Subcutaneous abdominal adipose tissue (tissue), 5 donors: Measurements from ENCODE around the gene FTCDNL1.

Experiments used
- H3K27ac ChIP-seq: one replicate; pipeline ENCODE4 v1.7.0; 2013; ENCODE audit warnings: low read depth, mild to moderate bottlenecking, inconsistent platforms, low read length, moderate library complexity
- H3K27me3 ChIP-seq, 5 donors: one replicate each; pipeline ENCODE4 v1.7.0; 2013; ENCODE audit warnings: low read length in 5 of 5, inconsistent platforms in 1 of 5; ENCODE audit not compliant: control insufficient read depth in 5 of 5, insufficient read depth in 4 of 5
- H3K36me3 ChIP-seq, 5 donors: one replicate each; pipeline ENCODE4 v1.7.0; 2013; ENCODE audit warnings: low read length in 5 of 5; ENCODE audit not compliant: control insufficient read depth in 5 of 5, insufficient read depth in 5 of 5
- H3K4me1 ChIP-seq, 5 donors: one replicate each; pipeline ENCODE4 v1.7.0; 2013; ENCODE audit warnings: low read length in 5 of 5, mild to moderate bottlenecking in 3 of 5, moderate library complexity in 1 of 5; ENCODE audit not compliant: control insufficient read depth in 5 of 5, insufficient read depth in 5 of 5
- H3K4me3 ChIP-seq, 5 donors: one replicate each; pipeline ENCODE4 v1.7.0; 2013; ENCODE audit warnings: low read length in 5 of 5, low read depth in 1 of 5
- H3K9ac ChIP-seq, 5 donors: one replicate each; pipeline ENCODE4 v1.7.0; 2013; ENCODE audit warnings: low read length in 5 of 5, mild to moderate bottlenecking in 4 of 5, moderate library complexity in 3 of 5
- H3K9me3 ChIP-seq, 5 donors: one replicate each; pipeline ENCODE4 v1.7.0; 2013; ENCODE audit warnings: low read length in 5 of 5; ENCODE audit not compliant: control insufficient read depth in 5 of 5
- donor health status: healthy.
- donor health status: healthy.
- donor health status: healthy.
- donor health status: healthy.
- donor health status: healthy.

The FTCDNL1 gene

DNA sequence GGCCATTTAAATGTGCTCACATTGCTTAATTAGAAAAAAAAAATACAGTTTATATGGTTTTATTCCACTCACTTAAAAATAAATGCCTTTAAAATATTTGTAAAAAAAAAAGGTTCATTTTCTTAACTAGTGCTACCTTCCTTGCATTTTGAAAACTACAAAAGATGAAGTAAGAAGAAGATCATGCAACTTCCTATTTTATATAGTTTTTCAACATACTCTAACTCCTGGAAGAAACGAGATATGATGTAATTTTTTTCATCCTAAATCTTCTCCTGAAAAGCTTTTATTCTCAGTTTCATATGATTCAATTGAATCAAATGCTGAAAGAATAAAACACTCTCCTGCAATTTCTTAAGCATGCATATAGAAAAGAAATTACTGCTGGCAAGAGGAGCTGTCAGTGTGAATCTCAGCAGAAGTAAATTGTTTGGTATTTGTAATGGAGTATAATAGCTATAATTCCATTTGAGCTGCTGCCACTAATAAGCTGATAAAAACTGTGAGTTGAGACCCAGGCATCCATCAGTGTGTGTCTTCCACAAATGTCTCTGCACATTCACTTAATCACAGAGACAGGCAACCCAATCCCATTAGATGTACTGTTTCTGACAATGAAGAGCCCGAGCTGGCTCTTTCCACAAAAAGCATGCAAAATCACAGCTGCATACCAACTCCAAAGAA is 3.7 kb downstream of the FTCDNL1 start:
- Histone ChIP-seq H3K9ac (no peak overlapping the region), H3K4me1 (peaks cover 3 to 14% (median 6%) of the 10 kb centered on the region in 5 donors), H3K9me3 (no peaks in the 10 kb centered on the region), H3K27me3 (no peaks in the 10 kb centered on the region), H3K27ac (no peak overlapping the region), H3K4me3 (no peak overlapping the region), H3K36me3 (no peaks in the 10 kb centered on the region)

DNA sequence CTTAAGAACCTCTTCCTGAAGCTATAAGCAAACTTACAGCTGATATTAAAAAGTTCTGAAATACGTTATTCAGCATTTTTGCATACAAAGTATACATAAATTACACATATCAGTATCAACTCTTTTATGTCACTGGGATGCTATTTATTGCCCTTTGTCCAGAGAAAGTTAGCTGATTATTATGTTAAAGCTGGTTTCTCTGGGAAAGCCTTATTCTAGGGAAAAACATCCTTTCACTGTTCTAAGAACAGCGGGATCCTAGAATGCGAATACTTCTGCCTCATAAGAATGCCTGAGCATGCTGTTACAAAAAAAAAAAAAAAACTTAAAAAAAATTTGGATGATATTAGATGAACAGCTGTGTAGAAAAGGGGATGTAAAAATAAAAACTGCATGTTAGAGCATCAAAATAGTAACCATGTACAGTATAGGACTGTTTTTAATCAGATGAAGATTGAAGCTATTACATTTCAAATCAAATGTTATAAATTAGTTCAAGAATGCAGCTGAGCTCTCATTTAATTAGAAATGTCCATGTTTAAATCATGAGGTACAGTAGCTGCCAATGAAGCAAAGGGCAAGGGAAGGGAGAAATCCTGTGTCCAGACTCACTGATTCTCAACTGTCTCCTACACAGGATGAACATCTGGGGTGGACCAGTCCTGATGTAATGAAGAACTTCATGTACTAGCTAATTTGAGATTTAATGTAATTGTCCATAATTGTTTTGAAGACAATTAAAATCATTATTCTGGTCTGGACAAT is 8.2 kb downstream of the FTCDNL1 start:
- H3K4me1 ChIP-seq = no peaks in the 10 kb centered on the region
- H3K9me3 ChIP-seq = no peaks in the 10 kb centered on the region
- no peaks in the 10 kb centered on the region for H3K27me3 ChIP-seq
- no peak overlapping the region for H3K9ac ChIP-seq
- H3K27ac ChIP-seq = no peak overlapping the region
- H3K36me3 ChIP-seq = peaks cover 0 to 12% (median 2%) of the 10 kb centered on the region in 5 donors
- H3K4me3 ChIP-seq = no peak overlapping the region

DNA sequence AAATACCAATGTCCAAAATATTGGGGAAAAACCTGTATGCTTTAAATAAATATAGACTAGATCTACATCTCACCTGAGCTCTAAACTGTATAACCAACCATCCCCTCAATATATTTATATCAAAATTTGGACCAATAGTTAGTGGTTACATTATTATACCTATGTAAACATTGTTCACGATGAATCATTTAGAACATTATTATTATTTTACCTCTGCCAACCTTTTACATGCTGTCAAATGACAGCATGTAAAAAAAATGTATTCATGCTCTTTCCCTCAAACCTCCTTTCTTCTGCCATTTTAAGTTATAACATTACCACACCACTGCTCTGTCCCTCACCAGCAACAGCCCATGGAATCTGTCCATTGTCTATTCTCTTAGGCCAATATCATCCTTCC is 9.6 kb downstream of the FTCDNL1 start:
- peaks cover 0 to 14% (median 3%) of the 10 kb centered on the region in 5 donors for H3K36me3 ChIP-seq
- H3K9me3 ChIP-seq = no peaks in the 10 kb centered on the region
- H3K9ac ChIP-seq = no peak overlapping the region
- H3K4me1 ChIP-seq = no peaks in the 10 kb centered on the region
- H3K27ac ChIP-seq = no peak overlapping the region
- no peak overlapping the region for H3K4me3 ChIP-seq
- no peaks in the 10 kb centered on the region for H3K27me3 ChIP-seq

DNA sequence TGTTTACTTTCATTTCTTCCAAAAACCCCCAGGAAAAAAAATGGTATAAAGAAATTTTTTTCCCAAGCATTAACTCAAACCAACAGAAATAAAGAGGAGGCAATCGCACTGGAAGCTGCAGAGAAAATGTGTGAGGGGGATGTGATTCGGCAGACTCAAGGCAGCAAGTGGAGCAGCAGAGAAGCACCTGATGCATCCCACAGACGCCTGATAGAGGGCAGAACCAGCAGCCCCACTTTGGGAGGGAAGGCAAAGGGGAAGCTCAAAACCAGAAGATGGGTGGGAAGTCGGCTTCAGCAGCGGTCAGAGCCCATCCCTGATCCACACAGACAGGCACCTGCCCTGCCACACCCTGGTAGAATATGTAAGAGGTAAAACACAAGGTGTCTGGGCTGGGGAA is 12.6 kb downstream of the FTCDNL1 start:
- H3K27me3 ChIP-seq = no peaks in the 10 kb centered on the region
- peaks cover 0 to 14% (median 3%) of the 10 kb centered on the region in 5 donors for H3K36me3 ChIP-seq
- no peaks in the 10 kb centered on the region for H3K4me1 ChIP-seq
- H3K27ac ChIP-seq = no peak overlapping the region
- H3K9ac ChIP-seq = no peak overlapping the region
- no peak overlapping the region for H3K4me3 ChIP-seq
- H3K9me3 ChIP-seq = no peaks in the 10 kb centered on the region

DNA sequence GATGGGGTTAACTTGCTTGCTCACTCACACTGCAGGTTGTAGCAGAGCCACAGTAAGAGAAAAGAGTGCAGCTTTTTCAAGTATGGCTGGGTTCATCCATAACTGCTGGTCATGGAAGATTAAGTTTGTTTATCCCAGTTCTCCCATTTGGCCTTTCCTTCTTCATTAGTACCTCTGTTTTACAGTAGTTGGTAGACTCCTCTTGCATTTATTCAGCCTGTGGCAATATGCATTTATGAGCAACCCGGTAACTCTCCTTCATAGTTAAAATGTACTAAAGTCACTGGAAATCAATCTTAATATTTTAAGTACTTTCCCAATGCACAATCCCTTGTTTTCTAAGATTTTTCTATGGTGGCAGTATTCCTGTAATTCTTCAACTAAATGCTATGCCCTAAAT is 14.0 kb downstream of the FTCDNL1 start:
- Histone ChIP-seq H3K27me3 (no peaks in the 10 kb centered on the region), H3K36me3 (peaks cover 0 to 14% (median 3%) of the 10 kb centered on the region in 5 donors), H3K9me3 (no peaks in the 10 kb centered on the region), H3K27ac (no peak overlapping the region), H3K4me1 (no peaks in the 10 kb centered on the region), H3K4me3 (no peak overlapping the region), H3K9ac (no peak overlapping the region)

DNA sequence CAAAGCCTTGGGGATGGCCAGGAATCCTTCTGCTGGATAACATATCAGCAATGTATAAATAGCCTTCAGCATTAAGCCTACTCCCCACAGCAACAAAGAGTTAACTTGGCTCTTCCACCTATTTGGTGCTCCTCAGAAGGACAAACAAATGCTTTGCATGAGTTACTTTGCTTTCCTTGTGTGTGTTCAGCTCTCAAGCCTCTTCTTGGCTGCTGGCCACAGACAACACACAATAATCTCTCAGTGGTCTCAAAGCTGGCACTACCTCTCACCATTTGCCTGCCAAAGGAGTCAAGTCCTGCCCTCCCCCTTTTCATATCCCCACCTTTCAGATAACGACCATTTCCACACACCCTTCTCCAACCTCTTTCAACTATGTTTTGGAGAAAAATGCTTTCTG is 17.5 kb downstream of the FTCDNL1 start:
- no peak overlapping the region for H3K9ac ChIP-seq
- H3K36me3 ChIP-seq = peaks cover 0 to 11% (median 2%) of the 10 kb centered on the region in 5 donors
- no peak overlapping the region for H3K27ac ChIP-seq
- H3K9me3 ChIP-seq = no peaks in the 10 kb centered on the region
- no peaks in the 10 kb centered on the region for H3K4me1 ChIP-seq
- no peaks in the 10 kb centered on the region for H3K27me3 ChIP-seq
- no peak overlapping the region for H3K4me3 ChIP-seq

DNA sequence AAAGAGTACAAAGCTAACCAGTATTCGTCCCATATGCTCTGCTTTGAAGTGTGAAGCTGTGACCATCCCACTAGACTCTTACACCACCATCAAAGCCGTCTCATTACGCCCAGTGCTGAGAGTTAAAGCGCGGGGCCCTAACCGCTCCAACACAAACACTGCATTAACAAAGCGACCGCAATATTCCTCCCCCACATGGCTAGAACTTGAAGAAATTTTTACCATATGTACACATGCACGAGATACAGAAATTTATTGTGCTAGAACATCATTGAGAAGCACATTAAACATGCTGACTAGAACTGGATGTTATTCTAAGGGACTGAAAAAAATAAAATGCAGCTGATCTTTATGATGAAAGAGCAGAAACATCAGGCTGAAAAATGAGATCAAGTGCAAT is 20.5 kb downstream of the FTCDNL1 start:
- Histone ChIP-seq H3K27me3 (no peaks in the 10 kb centered on the region), H3K9me3 (no peaks in the 10 kb centered on the region), H3K9ac (no peak overlapping the region), H3K4me1 (no peaks in the 10 kb centered on the region), H3K27ac (no peak overlapping the region), H3K36me3 (peaks cover 0 to 3% (median 0%) of the 10 kb centered on the region in 5 donors), H3K4me3 (no peak overlapping the region)

DNA sequence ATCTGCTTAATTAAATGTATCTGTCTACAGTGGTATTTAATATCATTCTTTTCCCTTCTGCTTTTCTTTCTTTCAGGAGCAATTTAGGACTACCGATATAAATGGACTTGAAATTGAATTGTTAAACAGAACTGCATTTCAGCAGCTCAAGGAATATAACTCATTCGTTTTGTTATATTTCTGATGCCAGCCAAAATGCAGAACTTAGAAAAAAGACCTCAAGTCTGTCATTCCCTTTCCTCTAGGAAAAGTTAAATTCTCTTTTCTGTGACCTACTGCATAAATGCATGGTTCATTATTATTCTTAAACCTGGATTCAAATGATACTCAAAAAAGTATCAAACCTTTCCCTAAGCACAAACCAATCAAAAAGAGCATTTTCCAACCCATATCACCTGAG is 21.4 kb downstream of the FTCDNL1 start:
- Histone ChIP-seq H3K4me1 (no peaks in the 10 kb centered on the region), H3K27me3 (no peaks in the 10 kb centered on the region), H3K27ac (no peak overlapping the region), H3K36me3 (peaks cover 0 to 3% (median 0%) of the 10 kb centered on the region in 5 donors), H3K9ac (no peak overlapping the region), H3K4me3 (no peak overlapping the region), H3K9me3 (no peaks in the 10 kb centered on the region)

DNA sequence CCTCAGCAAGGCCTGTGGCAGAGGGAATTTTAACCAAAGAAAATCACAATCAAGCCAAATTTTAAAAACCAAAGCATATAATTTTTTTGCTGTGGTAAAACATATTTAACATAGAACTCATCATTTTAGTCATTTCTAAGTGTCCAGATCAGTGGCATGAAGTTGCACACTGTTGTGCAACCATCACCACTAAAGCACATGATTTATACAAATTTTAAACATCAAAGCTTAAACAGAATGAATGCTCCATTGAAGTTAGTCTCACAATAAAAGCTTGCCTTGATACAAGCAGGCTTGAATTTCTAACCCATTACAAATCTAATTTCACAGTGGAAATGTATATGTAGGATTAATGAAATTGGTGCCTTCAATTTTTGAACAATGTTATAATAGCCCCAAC is 31.2 kb downstream of the FTCDNL1 start:
- no peak overlapping the region for H3K27ac ChIP-seq
- H3K9me3 ChIP-seq = no peaks in the 10 kb centered on the region

DNA sequence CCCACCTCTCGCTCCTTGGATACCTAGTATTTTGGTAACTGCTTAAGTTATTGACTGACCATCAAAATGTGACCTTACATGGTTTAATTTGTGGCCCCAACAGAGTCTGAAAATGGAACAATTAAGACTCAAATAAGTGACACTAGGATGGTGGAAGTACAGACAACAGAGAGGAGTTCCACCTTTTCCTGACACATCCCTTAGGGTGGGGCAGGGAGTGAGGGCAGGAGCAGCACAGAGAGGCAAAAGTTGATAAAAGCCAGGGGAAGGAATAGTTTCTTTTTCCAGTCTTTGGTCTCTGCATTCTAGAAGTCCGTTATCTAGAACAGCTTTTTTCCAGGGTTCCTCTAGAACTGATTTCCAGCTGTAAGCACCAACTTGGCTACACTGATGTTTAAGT is 32.2 kb downstream of the FTCDNL1 start:
- no peak overlapping the region for H3K27ac ChIP-seq
- H3K36me3 ChIP-seq = no peaks in the 10 kb centered on the region
- H3K4me3 ChIP-seq = no peak overlapping the region
- no peaks in the 10 kb centered on the region for H3K9me3 ChIP-seq
- no peaks in the 10 kb centered on the region for H3K4me1 ChIP-seq
- H3K27me3 ChIP-seq = no peaks in the 10 kb centered on the region
- no peak overlapping the region for H3K9ac ChIP-seq

More for the DNA sequence above, 31.2 kb downstream of the FTCDNL1 start:
- Histone ChIP-seq H3K36me3 (no peaks in the 10 kb centered on the region), H3K4me1 (no peaks in the 10 kb centered on the region), H3K4me3 (no peak overlapping the region), H3K9ac (no peak overlapping the region), H3K27me3 (no peaks in the 10 kb centered on the region)
